AG10803 (cell line): ENCODE results near the gene GALNS.

ENCODE experiments used
- DNase-seq: peaks from one replicate; pipeline ENCODE4 v3.0.0; 2010; ENCODE audit warnings: low read depth
- H3K4me3 ChIP-seq: 2 replicates; pipeline ENCODE4 v1.5.1; 2011; ENCODE audit warnings: mild to moderate bottlenecking, low read length, control low read depth
- CTCF ChIP-seq: conservative IDR thresholded peaks from 2 replicates; pipeline ENCODE4 v1.5.1; 2011; ENCODE audit warnings: mild to moderate bottlenecking, low read length, control low read depth, inconsistent platforms

The GALNS gene

GRCh38 chr16:88847654-88848053 lies 9.1 kb downstream of the GALNS start:
- H3K4me3 ChIP-seq: no peak overlapping the region
- DNase-seq: no peak
- TF ChIP-seq CTCF: no peak

GRCh38 chr16:88846088-88846487 lies 10.7 kb downstream of the GALNS start:
- DNase-seq: no peak
- no peak for TF ChIP-seq CTCF
- H3K4me3 ChIP-seq: no peak overlapping the region

GRCh38 chr16:88844419-88845036 lies 12.2 kb downstream of the GALNS start:
- DNase-seq: no peak
- TF ChIP-seq CTCF: no peak; the same call in 1 of the 2 replicates
- H3K4me3 ChIP-seq: no peak overlapping the region

- DNase-seq: no peak
- no peak for TF ChIP-seq CTCF
- no peak overlapping the region for H3K4me3 ChIP-seq
These were observed 13.5 kb downstream of the GALNS start for GRCh38 chr16:88843256-88843655.

GRCh38 chr16:88842806-88843205 lies 13.9 kb downstream of the GALNS start:
- TF ChIP-seq CTCF: no peak

GRCh38 chr16:88842308-88842756 lies 14.4 kb downstream of the GALNS start:
- TF ChIP-seq CTCF: no peak
- no peak for DNase-seq
- no peak overlapping the region for H3K4me3 ChIP-seq

More at GRCh38 chr16:88842806-88843205, 13.9 kb downstream of the GALNS start:
- H3K4me3 ChIP-seq: no peak overlapping the region
- DNase-seq: no peak

- no peak overlapping the region for H3K4me3 ChIP-seq
- TF ChIP-seq CTCF: no peak
- DNase-seq: no peak
These were observed 15.0 kb downstream of the GALNS start for GRCh38 chr16:88841521-88842307.
